Vagina (tissue), 2 donors: Measurements from ENCODE around the gene APCDD1. TPM values are rescaled to one million over a fixed set of nuclear protein-coding genes. Genes with fewer than 3 reads are reported as not detected.

ENCODE experiments used
- DNase-seq, 2 donors: peaks; one replicate each; pipeline ENCODE4 v3.0.0-alpha.2; 2017; ENCODE audit errors: extremely low spot score in 2 of 2
- H3K27ac ChIP-seq: fragments of 200-600 bp; sonication (generic); one replicate; pipeline ENCODE4 v1.5.1; 2019
- H3K27me3 ChIP-seq: fragments of 200-600 bp; sonication (generic); one replicate; pipeline ENCODE4 v1.5.1; 2019
- H3K36me3 ChIP-seq, 2 donors: fragments of 200-600 bp; sonication (generic); one replicate each; pipeline ENCODE4 v1.5.1; 2017 to 2019
- H3K4me1 ChIP-seq: fragments of 200-600 bp; sonication (generic); one replicate; pipeline ENCODE4 v1.5.1; 2019
- H3K4me3 ChIP-seq, 2 donors: fragments of 200-600 bp; sonication (generic); 1 replicate in 1 of 2; 2 replicates in 1 of 2; pipeline ENCODE4 v1.5.1; 2016 to 2019
- H3K9me3 ChIP-seq: fragments of 200-600 bp; sonication (generic); one replicate; pipeline ENCODE4 v1.5.1; 2019
- POLR2A ChIP-seq, 2 donors: fragments of 450-650 bp; IDR thresholded peaks; one replicate each; pipeline ENCODE4 v1.6.1; 2017; ENCODE audit warnings: antibody characterized with exemption in 2 of 2, mild to moderate bottlenecking in 2 of 2, moderate library complexity in 2 of 2
- POLR2AphosphoS5 ChIP-seq, 2 donors: sonication (generic); formaldehyde crosslinking; IDR thresholded peaks; one replicate each; pipeline ENCODE4 v1.9.0; 2017; ENCODE audit warnings: antibody characterized with exemption in 2 of 2, mild to moderate bottlenecking in 2 of 2, low read depth in 1 of 2; ENCODE audit not compliant: insufficient read depth in 1 of 2
- intact Hi-C: fragments of 100-400 bp; cut with DNase I; formaldehyde crosslinking; loops from one replicate; pipeline ENCODE4 v1.15.1; 2023
- total RNA-seq: library from RNA; depleted of rRNA; stranded (reverse); fragments of >200 nt; gene quantifications from one replicate; pipeline ENCODE4 v1.2.3, GENCODE V29; 2016
- TF ChIP-seq, protein P1 (sequence below), 3 experiments: fragments of 450-650 bp in 2 of 3; fragments of 200-600 bp in 1 of 3; sonication (generic) in 1 of 3; IDR thresholded peaks; one replicate each; pipeline ENCODE4 v1.5.1; 2017 to 2019; ENCODE audit warnings: antibody characterized with exemption in 3 of 3, mild to moderate bottlenecking in 2 of 3, moderate library complexity in 2 of 3

APCDD1 gene
- total RNA-seq, 1 donor from 2014 or later = 110 TPM

DNA sequence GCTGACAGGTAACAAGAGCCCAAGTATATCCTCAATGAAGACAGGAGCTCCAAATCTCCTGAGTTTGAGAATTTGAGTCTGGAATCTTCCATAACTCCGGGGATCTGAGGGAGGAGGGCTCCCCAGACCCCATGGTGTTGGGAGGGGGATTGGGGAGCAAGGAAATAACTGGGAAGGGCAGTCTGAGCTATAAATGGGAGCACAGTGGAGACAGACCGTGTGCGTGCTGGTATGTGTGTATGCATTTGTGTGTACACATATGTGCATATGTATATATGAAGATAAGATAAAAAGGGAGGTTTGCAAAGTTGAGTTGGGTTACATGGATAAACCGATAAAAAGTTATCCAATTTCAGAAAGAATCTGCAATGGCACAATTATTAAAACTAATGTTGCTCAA lies 2.3 kb downstream of the APCDD1 start:
- DNase-seq = no peak
- peak overlapping the region; percentile 92 for H3K27ac ChIP-seq
- H3K36me3 ChIP-seq = no peaks in the 10 kb centered on the region
- no peaks in the 10 kb centered on the region for H3K9me3 ChIP-seq
- H3K4me1 ChIP-seq = peaks cover 35% of the 10 kb centered on the region
- TF ChIP-seq POLR2AphosphoS5 (IDR thresholded peaks at IDR 0.05; ENCODE audit: insufficient read depth in 1 of 2, low read depth in 1 of 2) = no peak
- no peak for TF ChIP-seq POLR2A (IDR thresholded peaks at IDR 0.05)
- TF ChIP-seq, protein P1, sequence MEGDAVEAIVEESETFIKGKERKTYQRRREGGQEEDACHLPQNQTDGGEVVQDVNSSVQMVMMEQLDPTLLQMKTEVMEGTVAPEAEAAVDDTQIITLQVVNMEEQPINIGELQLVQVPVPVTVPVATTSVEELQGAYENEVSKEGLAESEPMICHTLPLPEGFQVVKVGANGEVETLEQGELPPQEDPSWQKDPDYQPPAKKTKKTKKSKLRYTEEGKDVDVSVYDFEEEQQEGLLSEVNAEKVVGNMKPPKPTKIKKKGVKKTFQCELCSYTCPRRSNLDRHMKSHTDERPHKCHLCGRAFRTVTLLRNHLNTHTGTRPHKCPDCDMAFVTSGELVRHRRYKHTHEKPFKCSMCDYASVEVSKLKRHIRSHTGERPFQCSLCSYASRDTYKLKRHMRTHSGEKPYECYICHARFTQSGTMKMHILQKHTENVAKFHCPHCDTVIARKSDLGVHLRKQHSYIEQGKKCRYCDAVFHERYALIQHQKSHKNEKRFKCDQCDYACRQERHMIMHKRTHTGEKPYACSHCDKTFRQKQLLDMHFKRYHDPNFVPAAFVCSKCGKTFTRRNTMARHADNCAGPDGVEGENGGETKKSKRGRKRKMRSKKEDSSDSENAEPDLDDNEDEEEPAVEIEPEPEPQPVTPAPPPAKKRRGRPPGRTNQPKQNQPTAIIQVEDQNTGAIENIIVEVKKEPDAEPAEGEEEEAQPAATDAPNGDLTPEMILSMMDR (IDR thresholded peaks at IDR 0.05) = no peak
- no peaks in the 10 kb centered on the region for H3K27me3 ChIP-seq
- intact Hi-C loops = loop anchor here (10.0 kb wide), 1 partner anchor 58 kb away; no protein-coding TSS in a partner anchor
- H3K4me3 ChIP-seq = peak overlapping the region; percentile 3 to 70

DNA sequence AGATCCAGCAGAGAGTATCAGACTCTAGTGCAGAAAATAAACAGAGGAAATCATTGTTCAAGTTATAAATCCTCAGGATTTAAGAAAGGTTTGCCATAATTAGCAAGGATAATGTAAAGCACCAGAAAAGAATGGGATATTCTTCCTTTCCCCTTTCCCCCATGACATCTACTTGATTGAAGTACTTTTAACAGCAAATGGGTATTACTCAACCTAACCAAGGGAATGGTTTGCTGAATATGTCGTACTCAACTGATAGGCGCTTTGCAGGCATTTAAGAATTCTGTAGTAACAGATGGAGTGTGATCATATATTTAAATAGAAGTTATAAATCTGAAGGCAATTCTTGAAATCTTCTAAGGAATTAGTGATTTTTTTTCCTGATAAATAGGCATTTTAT lies 2.7 kb downstream of the APCDD1 start:
- H3K4me1 ChIP-seq = peaks cover 36% of the 10 kb centered on the region
- TF ChIP-seq POLR2A (IDR thresholded peaks at IDR 0.05) (no peak), POLR2AphosphoS5 (IDR thresholded peaks at IDR 0.05; ENCODE audit: insufficient read depth in 1 of 2, low read depth in 1 of 2) (no peak)
- TF ChIP-seq, protein P1 (IDR thresholded peaks at IDR 0.05) = no peak
- peak overlapping the region; percentile 92 for H3K27ac ChIP-seq
- DNase-seq = no peak
- H3K27me3 ChIP-seq = no peaks in the 10 kb centered on the region
- H3K9me3 ChIP-seq = no peaks in the 10 kb centered on the region
- no peaks in the 10 kb centered on the region for H3K36me3 ChIP-seq
- intact Hi-C loops = loop anchor here (10.0 kb wide), 1 partner anchor 58 kb away; no protein-coding TSS in a partner anchor
- peak overlapping the region; percentile 3 to 70 for H3K4me3 ChIP-seq

DNA sequence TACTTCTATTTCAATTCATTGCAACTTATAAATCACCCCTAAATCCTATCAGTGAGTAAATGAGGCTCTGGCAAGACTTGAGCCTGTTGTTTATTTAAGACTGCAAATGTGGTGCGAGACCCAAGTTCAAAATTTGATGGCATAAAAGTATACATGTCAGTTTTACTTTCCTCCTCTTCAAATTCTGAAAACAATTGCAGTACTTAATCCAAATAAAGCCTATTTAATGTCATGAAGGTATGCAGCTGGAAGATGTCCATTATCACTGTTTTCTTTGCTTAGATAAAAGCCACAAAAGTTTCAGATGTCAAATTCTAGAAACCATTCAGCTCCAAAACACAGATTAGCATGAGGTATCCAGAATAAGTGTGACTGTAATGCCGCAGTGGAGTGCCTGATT lies 3.3 kb downstream of the APCDD1 start:
- no peak overlapping the region for H3K27ac ChIP-seq
- intact Hi-C loops = loop anchor here (10.0 kb wide), 1 partner anchor 57 kb away; no protein-coding TSS in a partner anchor
- H3K4me1 ChIP-seq = peaks cover 39% of the 10 kb centered on the region
- DNase-seq = no peak
- no peaks in the 10 kb centered on the region for H3K36me3 ChIP-seq
- no peaks in the 10 kb centered on the region for H3K9me3 ChIP-seq
- no peaks in the 10 kb centered on the region for H3K27me3 ChIP-seq
- TF ChIP-seq POLR2AphosphoS5 (IDR thresholded peaks at IDR 0.05; ENCODE audit: insufficient read depth in 1 of 2, low read depth in 1 of 2) = no peak
- peak overlapping the region in 1 of 2 donors; percentile 70 for H3K4me3 ChIP-seq

DNA sequence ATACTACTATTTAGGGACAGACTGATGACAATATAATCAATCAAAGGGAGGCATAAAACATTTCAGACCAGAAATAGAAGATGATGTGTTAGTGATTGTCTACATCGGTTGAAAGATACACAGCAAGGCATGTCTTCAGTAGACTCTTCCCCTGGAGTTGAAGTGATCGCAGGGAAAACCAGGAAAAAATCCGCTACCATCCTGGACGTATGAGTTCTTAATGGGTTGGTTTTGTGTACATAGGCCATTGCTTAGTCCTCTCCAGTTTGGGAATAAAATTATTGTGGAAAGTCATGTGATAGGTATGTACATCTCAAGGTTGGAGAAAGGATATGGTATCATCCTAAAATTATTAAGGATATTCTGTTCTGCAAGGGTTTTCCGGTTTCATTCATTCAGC lies 4.3 kb downstream of the APCDD1 start:
- H3K27ac ChIP-seq = no peak overlapping the region
- intact Hi-C loops = loop anchor here (10.0 kb wide), 1 partner anchor 56 kb away; no protein-coding TSS in a partner anchor
- TF ChIP-seq POLR2AphosphoS5 (IDR thresholded peaks at IDR 0.05; ENCODE audit: insufficient read depth in 1 of 2, low read depth in 1 of 2) = no peak
- TF ChIP-seq POLR2A (IDR thresholded peaks at IDR 0.05) = no peak
- TF ChIP-seq, protein P1 (IDR thresholded peaks at IDR 0.05) = no peak
- H3K9me3 ChIP-seq = no peaks in the 10 kb centered on the region
- peaks cover 39% of the 10 kb centered on the region for H3K4me1 ChIP-seq
- H3K36me3 ChIP-seq = no peaks in the 10 kb centered on the region
- no peak for DNase-seq
- H3K27me3 ChIP-seq = no peaks in the 10 kb centered on the region
- H3K4me3 ChIP-seq = no peak overlapping the region

DNA sequence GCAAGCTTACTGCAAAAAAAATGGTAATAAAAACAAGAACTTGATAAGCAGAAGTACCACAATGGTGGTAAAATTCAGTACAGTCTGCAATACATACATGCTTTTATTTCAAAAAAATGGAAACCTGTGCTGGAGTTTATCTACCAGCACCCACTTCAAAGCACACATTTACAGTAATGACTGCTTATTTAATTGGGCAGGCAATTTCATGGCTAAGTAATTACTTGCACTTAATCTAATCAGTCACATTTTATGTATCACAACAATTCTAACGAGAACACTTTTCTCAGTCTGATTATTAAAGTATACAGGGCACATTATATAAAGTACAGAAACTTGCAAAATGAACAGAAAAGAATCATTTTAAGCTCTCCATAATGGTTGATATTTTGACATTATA lies 5.2 kb downstream of the APCDD1 start:
- intact Hi-C loops = loop anchor here (10.0 kb wide), 1 partner anchor 55 kb away; no protein-coding TSS in a partner anchor
- H3K27me3 ChIP-seq = no peaks in the 10 kb centered on the region
- H3K36me3 ChIP-seq = no peaks in the 10 kb centered on the region
- no peak overlapping the region for H3K27ac ChIP-seq
- H3K4me1 ChIP-seq = peaks cover 39% of the 10 kb centered on the region
- no peak overlapping the region for H3K4me3 ChIP-seq
- no peaks in the 10 kb centered on the region for H3K9me3 ChIP-seq
- TF ChIP-seq POLR2AphosphoS5 (IDR thresholded peaks at IDR 0.05; ENCODE audit: insufficient read depth in 1 of 2, low read depth in 1 of 2) (no peak), POLR2A (IDR thresholded peaks at IDR 0.05) (no peak)
- TF ChIP-seq, protein P1 (IDR thresholded peaks at IDR 0.05) = no peak
- no peak for DNase-seq
